ENCODE results near the gene G3BP1. TPM values are rescaled to one million over a fixed set of nuclear protein-coding genes. Genes with fewer than 3 reads are reported as not detected.
A peak's percentile ranks its signal among the peaks of the same experiment; 100 is the strongest.

The G3BP1 gene
- total RNA-seq, 1 donor from 2014 or later: 127 TPM

GRCh38 chr5:151758430-151759241, 13.1 kb upstream of the G3BP1 start, which contains the start of gene ATOX1:
ATOX1 (minus strand) TSS chr5:151758631; CDS start chr5:151758551, 80 bp downstream.
- Mint-ChIP-seq H3K27ac (ENCODE audit: unreplicated experiment) (peak within 1 kb of the TSS; percentile 97), H3K27me3 (ENCODE audit: unreplicated experiment) (peaks cover 5% of the 10 kb centered on the region), H3K4me1 (ENCODE audit: low read depth, unreplicated experiment) (peaks cover 17% of the 10 kb centered on the region), H3K4me3 (ENCODE audit: unreplicated experiment) (peak within 1 kb of the TSS; percentile 88), H3K36me3 (ENCODE audit: unreplicated experiment) (no peaks in the 10 kb centered on the region), H3K9me3 (ENCODE audit: unreplicated experiment) (peaks cover 2% of the 10 kb centered on the region)
- no peak for TF ChIP-seq CTCF (IDR thresholded peaks at IDR 0.05; ENCODE audit: partially characterized antibody, unreplicated experiment)
- peak; percentile 96 for DNase-seq

- Mint-ChIP-seq H3K27me3 (ENCODE audit: unreplicated experiment) (peaks cover under 1% of the 10 kb centered on the region), H3K36me3 (ENCODE audit: unreplicated experiment) (no peaks in the 10 kb centered on the region), H3K4me3 (ENCODE audit: unreplicated experiment) (no peak overlapping the region), H3K4me1 (ENCODE audit: low read depth, unreplicated experiment) (peaks cover 8% of the 10 kb centered on the region), H3K27ac (ENCODE audit: unreplicated experiment) (no peak overlapping the region), H3K9me3 (ENCODE audit: unreplicated experiment) (no peaks in the 10 kb centered on the region)
- no peak for DNase-seq
- TF ChIP-seq CTCF (IDR thresholded peaks at IDR 0.05; ENCODE audit: partially characterized antibody, unreplicated experiment): no peak
Observed at GRCh38 chr5:151764801-151765200, 7.0 kb upstream of the G3BP1 start.

DNA sequence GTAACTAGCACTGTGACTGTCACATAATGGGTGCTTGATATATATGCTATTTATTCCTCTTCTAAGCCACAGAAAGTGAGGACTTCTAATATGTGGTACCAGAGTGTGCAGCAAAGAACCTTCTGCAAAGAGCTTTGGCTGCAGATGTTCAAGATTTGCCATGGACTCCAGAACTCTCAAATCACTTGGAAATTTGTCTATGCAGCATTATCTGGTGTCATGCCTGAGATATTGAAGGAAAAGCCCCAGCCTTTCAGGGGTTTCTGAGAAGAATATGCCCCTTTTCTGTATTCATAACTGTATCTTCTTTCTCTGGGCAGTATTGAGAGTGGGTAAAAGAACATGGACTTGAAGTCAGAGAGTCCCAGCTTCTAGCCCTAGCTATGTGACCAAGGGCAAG, 4.8 kb upstream of the G3BP1 start:
- Mint-ChIP-seq H3K4me1 (ENCODE audit: low read depth, unreplicated experiment) (peaks cover 10% of the 10 kb centered on the region), H3K9me3 (ENCODE audit: unreplicated experiment) (no peaks in the 10 kb centered on the region), H3K27ac (ENCODE audit: unreplicated experiment) (no peak overlapping the region), H3K36me3 (ENCODE audit: unreplicated experiment) (no peaks in the 10 kb centered on the region), H3K27me3 (ENCODE audit: unreplicated experiment) (no peaks in the 10 kb centered on the region), H3K4me3 (ENCODE audit: unreplicated experiment) (no peak overlapping the region)
- no peak for DNase-seq
- no peak for TF ChIP-seq CTCF (IDR thresholded peaks at IDR 0.05; ENCODE audit: partially characterized antibody, unreplicated experiment)

- H3K27me3 Mint-ChIP-seq (ENCODE audit: unreplicated experiment): no peaks in the 10 kb centered on the region
- peaks cover 18% of the 10 kb centered on the region for H3K4me1 Mint-ChIP-seq (ENCODE audit: low read depth, unreplicated experiment)
- H3K4me3 Mint-ChIP-seq (ENCODE audit: unreplicated experiment): peak overlapping the region; percentile 85
Observed at GRCh38 chr5:151770383-151771258, 1.1 kb upstream of the G3BP1 start.

More at GRCh38 chr5:151770383-151771258, 1.1 kb upstream of the G3BP1 start:
- TF ChIP-seq CTCF (IDR thresholded peaks at IDR 0.05; ENCODE audit: partially characterized antibody, unreplicated experiment): no peak
- Mint-ChIP-seq H3K36me3 (ENCODE audit: unreplicated experiment) (no peaks in the 10 kb centered on the region), H3K9me3 (ENCODE audit: unreplicated experiment) (no peaks in the 10 kb centered on the region), H3K27ac (ENCODE audit: unreplicated experiment) (peak overlapping the region; percentile 85)
- DNase-seq: peak; percentile 77
